H1 (cell line): ENCODE data around the gene STK33. TPM values are rescaled to one million over a fixed set of nuclear protein-coding genes. Genes with fewer than 3 reads are reported as not detected.

Experiments
- CTCF ChIA-PET: fragments of 300-600 bp; sonication (Branson Sonifier 250); formaldehyde crosslinking; loops from one replicate; lab custom pipeline; 2021; ENCODE audit not compliant: partially characterized antibody; lab: Charles Lee
- POLR2A ChIA-PET: fragments of 300-600 bp; sonication (Branson Sonifier 250); formaldehyde crosslinking; loops from one replicate; lab custom pipeline; 2021; ENCODE audit warnings: inconsistent platforms; ENCODE audit not compliant: partially characterized antibody; lab: Charles Lee
- DNase-seq, 2 experiments: peaks; one replicate each; pipeline versions ENCODE4 v3.0.0 to v3.0.0-alpha.2; 2010 to 2022; ENCODE audit warnings: low spot score in 2 of 2, low read depth in 1 of 2, mixed read lengths in 1 of 2
- FAIRE-seq: peaks from 2 replicates; lab custom pipeline; 2011; peaks lifted over from hg19 to GRCh38; lab: Jason Lieb, UNC
- H2AFZ ChIP-seq: 2 replicates; pipeline ENCODE4 v1.8.1; 2012; ENCODE audit warnings: low read length, inconsistent platforms
- H2AK5ac ChIP-seq: 2 replicates; pipeline ENCODE4 v1.6.1; 2013; ENCODE audit warnings: low read depth, low read length
- H2BK120ac ChIP-seq: replicated peaks from 2 replicates; pipeline ENCODE3; 2013; ENCODE audit warnings: low read depth, low read length, inconsistent platforms
- H2BK12ac ChIP-seq: 2 replicates; pipeline ENCODE4 v1.6.1; 2013; ENCODE audit warnings: low read depth, low read length
- H2BK15ac ChIP-seq: 2 replicates; pipeline ENCODE4 v1.6.1; 2013; ENCODE audit warnings: low read length
- H2BK20ac ChIP-seq: 2 replicates; pipeline ENCODE4 v1.6.1; 2013; ENCODE audit warnings: low read length
- H2BK5ac ChIP-seq: 2 replicates; pipeline ENCODE4 v1.6.1; 2013; ENCODE audit warnings: low read depth, low read length
- H3K14ac ChIP-seq: 2 replicates; pipeline ENCODE4 v1.6.1; 2013; ENCODE audit warnings: inconsistent platforms; ENCODE audit not compliant: insufficient read length
- H3K18ac ChIP-seq: 2 replicates; pipeline ENCODE4 v1.6.1; 2013; ENCODE audit warnings: low read length; ENCODE audit errors: extremely low read depth
- H3K23ac ChIP-seq: 2 replicates; pipeline ENCODE4 v1.6.1; 2013; ENCODE audit warnings: inconsistent platforms; ENCODE audit not compliant: insufficient read length
- H3K23me2 ChIP-seq: 2 replicates; pipeline ENCODE4 v1.6.1; 2013; ENCODE audit warnings: low read depth, low read length
- H3K27ac ChIP-seq: 2 replicates; pipeline ENCODE4 v1.6.1; 2011; ENCODE audit warnings: low read depth, low read length, inconsistent platforms
- H3K27me3 ChIP-seq, 4 experiments: replicated peaks in 1 of 4; 1 replicate in 1 of 4; 2 replicates in 3 of 4; pipeline versions ENCODE4 v1.6.1 to v1.8.1; 2011 to 2013; ENCODE audit warnings: low read length in 3 of 4, mild to moderate bottlenecking in 3 of 4, inconsistent platforms in 2 of 4, mixed read lengths in 2 of 4, moderate library complexity in 1 of 4; ENCODE audit not compliant: control insufficient read depth in 3 of 4, insufficient read depth in 3 of 4; ENCODE audit errors: extremely low read depth in 1 of 4
- H3K36me3 ChIP-seq, 4 experiments: 2 replicates each; pipeline versions ENCODE4 v1.6.1 to v1.8.1; 2011 to 2013; ENCODE audit warnings: mild to moderate bottlenecking in 4 of 4, low read length in 3 of 4, moderate library complexity in 2 of 4, control low read depth in 1 of 4, inconsistent platforms in 1 of 4; ENCODE audit not compliant: insufficient read depth in 4 of 4, control insufficient read depth in 2 of 4
- H3K4ac ChIP-seq: replicated peaks from 2 replicates; pipeline ENCODE3; 2013; ENCODE audit warnings: low read length, low read depth, mixed read lengths, inconsistent platforms; ENCODE audit not compliant: insufficient read length
- H3K4me1 ChIP-seq, 4 experiments: replicated peaks in 1 of 4; 1 replicate in 1 of 4; 2 replicates in 3 of 4; pipeline versions ENCODE4 v1.6.1 to v1.8.1; 2011 to 2013; ENCODE audit warnings: low read length in 3 of 4, inconsistent platforms in 2 of 4, mixed read lengths in 1 of 4; ENCODE audit not compliant: insufficient read depth in 4 of 4, control insufficient read depth in 3 of 4
- H3K4me2 ChIP-seq, 2 experiments: 2 replicates each; pipeline versions ENCODE4 v1.6.1 to v1.8.1; 2011 to 2013; ENCODE audit warnings: low read depth in 2 of 2, low read length in 2 of 2, control low read depth in 1 of 2, inconsistent platforms in 1 of 2, mild to moderate bottlenecking in 1 of 2; ENCODE audit not compliant: insufficient read depth in 1 of 2
- H3K4me3 ChIP-seq, 4 experiments: fragments of 200-600, 300-600 bp in 1 of 4; sonication (generic), shearing (Covaris generic), sonication (Bioruptor Twin) in 1 of 4; 2 replicates each; pipeline versions ENCODE4 v1.5.1 to v1.8.1; 2011 to 2016; ENCODE audit warnings: low read length in 4 of 4, low read depth in 3 of 4, control low read depth in 2 of 4, inconsistent platforms in 2 of 4, mild to moderate bottlenecking in 2 of 4, mixed read lengths in 1 of 4, moderate library complexity in 1 of 4; ENCODE audit not compliant: insufficient read depth in 2 of 4; ENCODE audit errors: extremely low read depth in 1 of 4
- H3K56ac ChIP-seq: replicated peaks from 2 replicates; pipeline ENCODE3; 2013; ENCODE audit warnings: low read depth, mild to moderate bottlenecking, mixed read lengths, low read length, inconsistent platforms; ENCODE audit not compliant: insufficient read length
- H3K79me1 ChIP-seq: 2 replicates; pipeline ENCODE4 v1.6.1; 2013; ENCODE audit warnings: low read depth, low read length, control low read depth
- H3K79me2 ChIP-seq, 2 experiments: 2 replicates each; pipeline versions ENCODE4 v1.6.1 to v1.8.1; 2012 to 2013; ENCODE audit warnings: low read length in 2 of 2, mild to moderate bottlenecking in 2 of 2, inconsistent platforms in 1 of 2; ENCODE audit not compliant: insufficient read depth in 2 of 2, control insufficient read depth in 1 of 2
- H3K9ac ChIP-seq, 4 experiments: replicated peaks in 1 of 4; 1 replicate in 1 of 4; 2 replicates in 3 of 4; pipeline versions ENCODE4 v1.6.1 to v1.8.1; 2011 to 2013; ENCODE audit warnings: low read depth in 3 of 4, low read length in 3 of 4, control low read depth in 2 of 4, mild to moderate bottlenecking in 2 of 4, moderate library complexity in 2 of 4, inconsistent platforms in 1 of 4; ENCODE audit errors: extremely low read depth in 1 of 4
- H3K9me3 ChIP-seq, 2 experiments: 2 replicates each; pipeline versions ENCODE4 v1.6.1 to v1.8.1; 2012 to 2013; ENCODE audit warnings: mild to moderate bottlenecking in 2 of 2, moderate library complexity in 2 of 2, control low read depth in 1 of 2, inconsistent platforms in 1 of 2, low read depth in 1 of 2, low read length in 1 of 2, mixed read lengths in 1 of 2; ENCODE audit not compliant: insufficient read depth in 2 of 2
- H4K20me1 ChIP-seq, 2 experiments: replicated peaks in 1 of 2; 2 replicates each; pipeline versions ENCODE3 to v1.8.1; 2011 to 2013; ENCODE audit warnings: inconsistent platforms in 2 of 2, low read length in 2 of 2, mild to moderate bottlenecking in 1 of 2; ENCODE audit not compliant: insufficient read depth in 2 of 2, control insufficient read depth in 1 of 2
- H4K5ac ChIP-seq: 2 replicates; pipeline ENCODE4 v1.6.1; 2013; ENCODE audit warnings: low read length, low read depth, mixed read lengths, inconsistent platforms; ENCODE audit not compliant: insufficient read length
- H4K8ac ChIP-seq: 2 replicates; pipeline ENCODE4 v1.8.0; 2013; ENCODE audit warnings: mild to moderate bottlenecking, moderate library complexity, low read length, inconsistent platforms; ENCODE audit not compliant: insufficient read depth; ENCODE audit errors: extremely low read depth
- H4K91ac ChIP-seq: replicated peaks from 2 replicates; pipeline ENCODE3; 2013; ENCODE audit warnings: low read length, mixed read lengths, inconsistent platforms; ENCODE audit not compliant: insufficient read length
- ASH2L ChIP-seq: fragments of 200-600, 300-600 bp; sonication (generic); IDR thresholded peaks from one replicate; pipeline ENCODE4 v1.7.1; 2017; ENCODE audit warnings: low read length
- BACH1 ChIP-seq: IDR thresholded peaks from 2 replicates; pipeline ENCODE4 v1.6.1; 2012; ENCODE audit warnings: low read length, improper control_type of control experiment
- BRCA1 ChIP-seq: IDR thresholded peaks from 2 replicates; pipeline ENCODE4 v1.6.1; 2012; ENCODE audit warnings: low read depth, low read length, improper control_type of control experiment
- CREB1 ChIP-seq: IDR thresholded peaks from 2 replicates; pipeline ENCODE4 v1.6.1; 2012; ENCODE audit warnings: inconsistent platforms
- CTBP2 ChIP-seq: IDR thresholded peaks from 2 replicates; pipeline ENCODE4 v1.7.0; 2011; ENCODE audit warnings: borderline replicate concordance, mild to moderate bottlenecking, moderate library complexity, mixed read lengths, low read length; ENCODE audit not compliant: insufficient read depth, insufficient read length
- EZH2 ChIP-seq: fragments of 200-600 bp; sonication (generic); IDR thresholded peaks from 2 replicates; pipeline ENCODE4 v1.7.1; 2012; ENCODE audit warnings: low read depth, mild to moderate bottlenecking, moderate library complexity, low read length, inconsistent platforms; ENCODE audit not compliant: severe bottlenecking
- JUN ChIP-seq: IDR thresholded peaks from 2 replicates; pipeline ENCODE4 v1.6.1; 2011; ENCODE audit warnings: low read depth, mild to moderate bottlenecking, improper control_type of control experiment, low read length
- JUND ChIP-seq: IDR thresholded peaks from 2 replicates; pipeline ENCODE4 v1.6.1; 2011; ENCODE audit warnings: mild to moderate bottlenecking, improper control_type of control experiment, low read length
- POLR2AphosphoS5 ChIP-seq: IDR thresholded peaks from 2 replicates; pipeline ENCODE4 v1.6.1; 2011; ENCODE audit warnings: low read depth, low read length
- RNF2 ChIP-seq: fragments of 200-900, 300-1000 bp; sonication (generic); IDR thresholded peaks from 2 replicates; pipeline ENCODE4 v1.7.1; 2016; ENCODE audit warnings: borderline replicate concordance, low read depth, mild to moderate bottlenecking, antibody characterized with exemption, low read length; ENCODE audit not compliant: poor library complexity, severe bottlenecking; ENCODE audit errors: missing control alignments
- SIRT6 ChIP-seq: IDR thresholded peaks from one replicate; pipeline ENCODE4 v1.7.1; 2012; ENCODE audit warnings: low read length, inconsistent platforms
- SP4 ChIP-seq: IDR thresholded peaks from 2 replicates; pipeline ENCODE4 v1.6.1; 2012; ENCODE audit warnings: low read length, inconsistent platforms
- TAF1 ChIP-seq: IDR thresholded peaks from 2 replicates; pipeline ENCODE4 v1.6.1; 2011; ENCODE audit warnings: mild to moderate bottlenecking, low read depth, low read length
- TCF12 ChIP-seq: IDR thresholded peaks from 2 replicates; pipeline ENCODE4 v1.6.1; 2011; ENCODE audit warnings: low read depth, mild to moderate bottlenecking, low read length
- YY1 ChIP-seq: IDR thresholded peaks from 2 replicates; pipeline ENCODE4 v1.6.1; 2011; ENCODE audit warnings: low read depth, mild to moderate bottlenecking, low read length
- WGBS, 2 experiments: shearing (Covaris generic) in 1 of 2; methylation state at CpG; one replicate each; pipeline versions ENCODE4 v1.1.6 to v1.1.7; 2013 to 2015; ENCODE audit warnings: low lambda C conversion rate in 2 of 2, mixed read lengths in 2 of 2, inconsistent platforms in 1 of 2, low coverage in 1 of 2, missing lambda C conversion rate in 1 of 2; ENCODE audit not compliant: insufficient replicate concordance in 2 of 2, insufficient coverage in 1 of 2, insufficient read length in 1 of 2; ENCODE audit errors: extremely low coverage in 1 of 2, missing lambda C conversion rate in 1 of 2; 5-methylcytosine and 5-hydroxymethylcytosine counted together
- polyA plus RNA-seq, 7 experiments: library from polyadenylated mRNA; depleted of rRNA in 3 of 7; stranded (reverse) in 5 of 7; unstranded in 2 of 7; fragments of >200 nt in 5 of 7; fragments of 200-250 nt in 2 of 7; gene quantifications; 1 replicate in 5 of 7; 2 replicates in 1 of 7; 4 replicates in 1 of 7; pipeline versions ENCODE4 v1.2.1 to v1.2.3, GENCODE V29; 2011 to 2013; ENCODE audit warnings: missing spikeins in 2 of 7, mixed read lengths in 2 of 7
- total RNA-seq: library from RNA; stranded (reverse); fragmentation: NEBNext Ultra II Directional; extraction: Animal tissue kit (Norgen Biotek cat#: 25700); gene quantifications from 2 replicates; pipeline ENCODE4 v1.2.1, GENCODE V29; 2021

STK33 gene
- total and polyA plus RNA-seq, 2 of the 8 experiments (the other 6 are each of a cell fraction or from before 2014, with no cell fraction given) = 8.8 to 25.1 TPM

- no peak overlapping the region for H2BK15ac ChIP-seq
- H3K4ac ChIP-seq = no peak overlapping the region
- no peak overlapping the region for H2AK5ac ChIP-seq
- H3K18ac ChIP-seq = no peak overlapping the region; the same call in 1 of the 2 replicates
- peaks cover 0 to 2% of the 10 kb centered on the region in 2 experiments for H4K20me1 ChIP-seq
- DNase-seq (no peak), FAIRE-seq (no peak)
- no peaks in the 10 kb centered on the region for H3K79me2 ChIP-seq
- no peak overlapping the region for H2AFZ ChIP-seq
- ChIA-PET CTCF (interaction anchor here (0.8 to 4.1 kb wide), 10 partner anchors 9 to 375 kb away, joined by 3 to 19 read pairs (median 4); no protein-coding TSS in a partner anchor), POLR2A (interaction anchor here (1.0 kb wide), 1 partner anchor 300 kb away, joined by 4 read pairs; the partner anchor contains the start of genes RPL27A and TRIM66)
- 83% methylated on average over 1 of the region's 1 CpG; no CpG with 5 or more reads in 1 of the 2 experiments for WGBS, 2 experiments
- no peak overlapping the region for H4K8ac ChIP-seq
- H4K5ac ChIP-seq = no peak overlapping the region
- no peak overlapping the region for H2BK120ac ChIP-seq
- H3K9ac ChIP-seq = no peak overlapping the region
- no peaks in the 10 kb centered on the region for H3K23me2 ChIP-seq
- H3K36me3 ChIP-seq = no peaks in the 10 kb centered on the region
- no peak overlapping the region for H3K14ac ChIP-seq
- H2BK12ac ChIP-seq = no peak overlapping the region
- no peak overlapping the region for H3K27ac ChIP-seq
- H3K4me3 ChIP-seq = no peak overlapping the region
- no peak overlapping the region for H3K56ac ChIP-seq
- no peaks in the 10 kb centered on the region for H3K79me1 ChIP-seq
- H2BK20ac ChIP-seq = no peak overlapping the region
- H2BK5ac ChIP-seq = no peak overlapping the region
- no peaks in the 10 kb centered on the region for H3K27me3 ChIP-seq
- H4K91ac ChIP-seq = no peak overlapping the region
- peaks cover 0 to 8% (median 0%) of the 10 kb centered on the region in 4 experiments; a peak in 2 of 7 replicates for H3K4me1 ChIP-seq
- no peaks in the 10 kb centered on the region for H3K9me3 ChIP-seq
- no peak overlapping the region for H3K4me2 ChIP-seq
- H3K23ac ChIP-seq = no peak overlapping the region
- TF ChIP-seq TCF12 (no peak), YY1 (no peak), SIRT6 (no peak), TAF1 (no peak), JUND (no peak), ASH2L (no peak), BRCA1 (no peak), SP4 (no peak), RNF2 (no peak), CREB1 (no peak), CTBP2 (no peak), JUN (no peak), POLR2AphosphoS5 (no peak), BACH1 (no peak), EZH2 (no peak)
These were observed 210.8 kb downstream of the STK33 start for GRCh38 chr11:8383227-8383626.
